ENCODE measurements around the gene IL17RD. TPM values are rescaled to one million over a fixed set of nuclear protein-coding genes. Genes with fewer than 3 reads are reported as not detected.

Gene IL17RD
- total and polyA plus RNA-seq, 2 of the 4 experiments (the other 2 are of a cell fraction): 0.72 to 0.92 TPM

GRCh38 chr3:57116501-57116900 lies 48.7 kb downstream of the IL17RD start:
- no peak overlapping the region for H3K27ac ChIP-seq (ENCODE audit: insufficient read depth, low read length)
- H2BK15ac ChIP-seq (ENCODE audit: low read depth, low read length): no peak overlapping the region
- no peak overlapping the region for H3K18ac ChIP-seq (ENCODE audit: low read depth, low read length)
- H2AK9ac ChIP-seq (replicated peaks; ENCODE audit: low read depth, low read length, poor library complexity): no peak overlapping the region
- dilution Hi-C loops (cut with HindIII; ENCODE audit: low sequenced_read_pairs, unreplicated experiment): no loop called here
- no peaks in the 10 kb centered on the region for H3K36me3 ChIP-seq (ENCODE audit: control insufficient read depth, insufficient read depth, low read length)
- H3K4ac ChIP-seq (ENCODE audit: low read depth, low read length): no peak overlapping the region
- H3K4me3 ChIP-seq (ENCODE audit: insufficient read depth, low read depth, low read length): no peak overlapping the region
- no peak overlapping the region for H3K23ac ChIP-seq (ENCODE audit: low read depth, low read length)
- no peak overlapping the region for H3K14ac ChIP-seq (replicated peaks; ENCODE audit: low read depth, low read length)
- no peak overlapping the region for H4K91ac ChIP-seq (ENCODE audit: insufficient read depth, low read depth, low read length)
- no peak overlapping the region for H3K9ac ChIP-seq (ENCODE audit: low read depth, low read length)
- intact Hi-C loops (cut with micrococcal nuclease): no loop called here
- no peaks in the 10 kb centered on the region for H3K79me1 ChIP-seq (ENCODE audit: low read depth in 1 of 2, low read length in 2 of 2)
- H4K5ac ChIP-seq (ENCODE audit: low read depth, low read length): no peak overlapping the region
- H3K27me3 ChIP-seq (ENCODE audit: control insufficient read depth, insufficient read depth, low read length): peaks cover 4% of the 10 kb centered on the region; the same call in 1 of the 2 replicates
- H4K20me1 ChIP-seq (ENCODE audit: insufficient read depth, low read length): no peaks in the 10 kb centered on the region
- no peak overlapping the region for H2BK120ac ChIP-seq (ENCODE audit: low read depth, low read length)
- no peak overlapping the region for H2AFZ ChIP-seq (replicated peaks; ENCODE audit: low read length, poor library complexity)
- DNase-seq (no peak), ATAC-seq (ENCODE audit: low read depth) (no peak)
- no peak overlapping the region for H3K4me2 ChIP-seq (ENCODE audit: low read depth, low read length)
- no peaks in the 10 kb centered on the region for H3K9me3 ChIP-seq (ENCODE audit: control insufficient read depth, insufficient read depth, low read length)
- BruUV-seq (replicated peaks): no TSS peak
- no peaks in the 10 kb centered on the region for H3K9me1 ChIP-seq (ENCODE audit: insufficient read depth, low read length)
- ChIA-PET POLR2A (ENCODE audit: unreplicated experiment) (no interaction called here), CTCF (interaction anchor here (0.6 kb wide), 2 partner anchors 53 to 82 kb away, joined by 3 to 6 read pairs; no protein-coding TSS in a partner anchor)
- no peak overlapping the region for H2AK5ac ChIP-seq (ENCODE audit: low read depth, low read length)
- TF ChIP-seq MAFK (IDR thresholded peaks at IDR 0.05; ENCODE audit: low read depth, low read length): no peak
- TF ChIP-seq MAZ (IDR thresholded peaks at IDR 0.05; ENCODE audit: borderline replicate concordance, low read depth, low read length): no peak
- no peak for TF ChIP-seq FOS (IDR thresholded peaks at IDR 0.05; ENCODE audit: low read depth, low read length)
- no peak for TF ChIP-seq RAD21 (IDR thresholded peaks at IDR 0.05; ENCODE audit: low read length)
- no peak for TF ChIP-seq USF2 (IDR thresholded peaks at IDR 0.05; ENCODE audit: low read depth, low read length)
- TF ChIP-seq ELK1 (IDR thresholded peaks at IDR 0.05; ENCODE audit: borderline replicate concordance, low read depth, low read length): no peak
- TF ChIP-seq POLR2A (IDR thresholded peaks at IDR 0.05; ENCODE audit: low read depth, low read length): no peak
- H2BK5ac ChIP-seq (ENCODE audit: low read depth, low read length, poor library complexity, severe bottlenecking): no peak overlapping the region
- in situ Hi-C loops (cut with MboI; ENCODE audit: low sequenced_read_pairs): no loop called here
- H3K56ac ChIP-seq (ENCODE audit: extremely low read depth, insufficient read depth, low read length): no peak overlapping the region
- no peaks in the 10 kb centered on the region for H3K4me1 ChIP-seq (ENCODE audit: control insufficient read depth, insufficient read depth, low read length)
- H4K8ac ChIP-seq (ENCODE audit: low read depth in 2 of 2, low read length in 2 of 2): no peak overlapping the region
- WGBS, 2 experiments (ENCODE audit: extremely low coverage in 2 of 2, insufficient read length in 1 of 2): no CpG with 5 or more reads among the region's 3 CpGs
- no peak overlapping the region for H2BK20ac ChIP-seq (ENCODE audit: low read depth, low read length)
